Measurements from ENCODE around the gene TAF13.
"Not testable (repeated sequence)": the region's sequence is repeated elsewhere in the genome, so short reads cannot be mapped to it uniquely, and the experiment has no call there.

The TAF13 gene

DNA sequence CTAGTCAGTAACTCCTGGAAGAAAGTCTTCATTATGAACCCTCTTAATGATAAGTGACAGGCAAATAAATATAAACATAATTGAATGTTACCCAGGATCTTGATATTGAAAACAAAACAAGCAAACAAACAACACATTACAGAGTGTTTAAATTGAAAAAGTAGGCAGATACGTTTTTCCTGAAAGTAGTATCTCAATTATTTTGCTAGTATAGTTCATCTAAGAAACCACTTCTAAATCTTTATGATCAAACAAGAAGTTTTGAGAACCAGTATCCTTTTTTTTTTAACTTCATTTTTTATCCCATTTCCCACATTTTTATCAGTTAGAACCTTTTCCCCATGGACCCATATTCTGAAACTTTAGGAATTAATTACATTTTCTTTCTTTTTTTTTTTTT lies 30.2 kb downstream of the TAF13 start:
- DNase-seq, result no peak

DNA sequence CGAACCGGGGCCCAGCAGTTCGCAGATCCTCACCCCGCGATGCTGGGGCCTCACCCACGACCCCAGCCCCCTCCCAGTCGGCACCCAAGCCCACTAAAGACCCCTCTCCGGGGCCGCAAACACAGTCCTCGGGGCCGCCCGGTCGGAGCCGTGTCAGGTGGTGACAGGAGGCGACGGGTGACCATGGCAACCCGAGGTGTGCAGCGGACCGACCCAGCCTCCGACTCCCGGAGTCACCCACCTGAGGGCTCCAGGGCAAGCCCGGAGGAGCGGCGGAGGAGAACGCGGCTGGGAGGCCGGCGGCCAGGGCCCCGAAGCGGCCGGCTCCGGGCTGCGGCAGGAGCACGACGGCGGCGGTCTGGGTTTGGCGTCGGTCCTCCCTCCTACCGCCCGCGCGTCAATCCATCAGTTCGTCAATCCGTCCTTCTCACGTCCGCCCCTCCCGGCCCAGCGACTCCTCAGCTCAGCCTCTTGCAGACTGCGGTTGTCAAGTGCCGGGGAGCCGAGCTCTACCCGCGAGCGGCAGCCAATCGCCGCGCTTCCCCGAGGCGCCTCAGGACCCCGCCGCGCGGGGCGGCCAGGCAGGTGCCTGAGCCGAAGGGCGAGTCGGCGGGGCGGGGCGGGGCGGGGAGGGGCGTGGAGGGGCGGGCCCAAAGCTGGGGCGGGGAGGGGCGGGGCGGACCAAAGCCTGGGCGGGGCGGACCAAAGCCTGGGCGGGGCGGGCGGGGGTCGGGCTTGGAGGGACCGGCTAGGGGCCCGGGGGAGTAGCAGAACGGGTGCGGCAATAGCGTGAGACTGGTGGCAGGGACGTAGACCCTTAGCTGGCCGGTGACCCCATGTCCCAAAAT lies 34.0 kb downstream of the TAF13 start, which contains the start of gene WDR47:
WDR47 (minus strand) TSS at position 482 of the 848 bp plus-strand sequence. CDS start 18,590 bp downstream, outside the sequence.
- DNase-seq, result peak; percentile 97

DNA sequence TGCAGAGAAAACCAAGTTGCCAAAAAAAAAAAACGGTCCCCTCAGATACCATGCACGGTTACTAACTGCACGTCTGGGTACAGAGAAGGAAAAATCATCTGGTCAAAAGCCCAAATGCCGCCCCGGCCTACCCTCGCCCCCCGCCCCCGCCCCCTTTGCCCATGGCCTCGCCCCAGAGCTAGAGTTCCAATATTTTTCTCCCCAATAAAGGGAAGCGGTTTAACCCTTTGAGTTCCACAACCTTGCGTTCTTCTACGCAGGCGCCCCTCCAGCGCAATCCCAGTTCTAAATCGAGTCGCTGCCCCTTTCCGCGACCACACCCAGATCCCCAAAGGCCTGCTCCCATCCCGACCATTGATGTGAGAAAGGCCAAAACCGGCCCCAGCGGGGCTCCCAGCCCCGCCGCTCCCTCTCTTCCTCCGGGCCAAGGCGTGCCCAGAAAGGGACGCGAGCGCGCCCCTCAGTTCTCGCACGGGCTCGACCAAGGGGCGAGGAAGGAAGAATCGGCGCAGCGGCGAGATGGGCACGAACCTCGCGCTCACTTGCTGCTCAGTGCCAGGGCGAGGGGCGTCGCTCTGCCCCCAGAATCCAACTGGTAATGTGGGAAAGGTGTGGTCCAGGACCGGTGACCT lies 34.7 kb downstream of the TAF13 start:
- DNase-seq, result no peak

DNA sequence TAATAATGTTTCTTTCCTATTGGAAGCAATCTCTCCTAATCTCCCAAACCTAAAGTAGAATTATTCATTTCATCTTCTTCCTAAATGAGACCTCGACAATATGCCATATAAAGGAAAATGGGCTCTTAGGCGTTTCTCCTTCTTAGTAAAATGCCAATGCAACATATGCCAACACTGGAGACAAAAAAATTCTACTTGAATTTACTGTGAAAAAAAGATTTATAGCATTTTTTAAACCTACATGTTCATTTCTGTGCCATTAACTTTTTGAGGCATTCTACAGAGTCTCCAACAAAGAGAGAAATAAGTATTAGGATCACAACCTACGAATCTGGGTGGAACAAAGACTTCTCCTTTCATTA lies 35.2 kb downstream of the TAF13 start:
- DNase-seq, result no peak

DNA sequence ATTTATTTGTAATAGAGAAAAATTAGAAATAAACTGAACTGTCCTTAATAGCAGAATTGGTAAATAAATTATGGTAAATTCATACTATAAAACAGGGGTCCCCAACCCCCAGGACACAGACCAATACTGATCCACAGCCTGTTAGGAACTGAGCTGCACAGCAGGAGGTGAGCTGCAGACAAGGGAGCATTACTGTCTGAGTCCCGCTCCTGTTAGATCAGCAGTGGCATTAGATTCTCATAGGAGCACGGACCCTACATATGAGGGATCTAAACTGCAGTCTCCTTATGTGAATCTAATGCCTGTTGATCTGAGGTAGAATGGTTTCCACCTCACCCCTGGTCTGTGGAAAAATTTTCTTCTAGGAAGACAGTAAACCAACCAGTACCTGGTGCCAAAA lies 41.4 kb downstream of the TAF13 start:
- DNase-seq, result no peak

DNA sequence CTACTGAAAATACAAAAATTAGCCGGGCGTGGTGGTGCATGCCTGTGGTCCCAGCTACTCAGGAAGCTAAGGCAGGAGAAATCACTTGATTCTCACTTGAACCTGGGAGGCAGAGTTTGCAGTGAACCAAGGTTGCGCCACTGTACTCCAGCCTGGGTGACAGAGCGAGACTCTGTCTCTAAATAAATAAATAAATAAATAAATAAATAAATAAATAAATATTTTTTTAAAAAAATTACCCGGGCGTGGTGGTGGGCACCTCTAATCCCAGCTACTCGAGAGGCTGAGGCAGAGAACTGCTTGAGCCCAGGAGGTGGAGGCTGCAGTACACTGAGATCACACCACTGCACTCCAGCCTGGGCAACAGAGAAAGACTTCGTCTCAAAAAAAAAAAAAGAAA lies 46.3 kb downstream of the TAF13 start:
- DNase-seq, result not testable (repeated sequence)

DNA sequence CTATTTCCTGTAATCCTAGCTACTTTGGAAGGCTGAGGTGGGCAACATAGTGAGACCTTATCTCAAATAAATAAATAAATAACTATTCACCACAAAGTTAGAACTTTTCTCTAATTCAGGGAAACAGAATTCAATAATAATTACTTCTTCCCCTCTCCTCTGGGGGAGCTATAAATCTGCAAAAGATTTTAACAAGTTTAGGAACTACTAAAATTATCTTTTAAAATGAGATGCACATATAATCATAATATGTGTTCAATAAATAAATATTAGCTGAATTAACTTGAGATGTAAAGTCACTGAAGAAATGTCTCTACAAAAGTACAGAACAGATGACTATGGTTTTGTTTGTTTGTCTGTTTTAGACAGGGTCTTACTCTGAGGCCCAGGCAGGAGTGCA lies 48.0 kb downstream of the TAF13 start:
- no peak for DNase-seq

DNA sequence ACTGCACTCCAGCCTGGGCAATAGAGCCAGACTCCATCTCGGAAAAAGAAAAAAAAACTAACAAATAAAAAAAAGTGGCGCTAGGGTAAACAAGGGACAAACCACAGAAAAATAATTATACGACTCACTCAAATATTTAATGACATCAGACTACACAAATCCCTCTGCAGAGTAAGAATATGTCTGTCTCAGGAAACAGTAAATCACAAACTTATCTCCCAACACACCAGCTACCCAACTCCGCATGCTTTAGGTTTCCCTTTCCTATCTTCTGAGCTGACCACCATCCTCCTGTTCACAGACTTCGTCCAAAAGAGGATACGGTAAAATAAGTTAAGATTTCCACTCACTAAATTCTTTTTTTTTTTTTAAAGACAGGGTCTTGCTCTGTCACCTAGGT lies 50.1 kb downstream of the TAF13 start:
- DNase-seq, result no peak

DNA sequence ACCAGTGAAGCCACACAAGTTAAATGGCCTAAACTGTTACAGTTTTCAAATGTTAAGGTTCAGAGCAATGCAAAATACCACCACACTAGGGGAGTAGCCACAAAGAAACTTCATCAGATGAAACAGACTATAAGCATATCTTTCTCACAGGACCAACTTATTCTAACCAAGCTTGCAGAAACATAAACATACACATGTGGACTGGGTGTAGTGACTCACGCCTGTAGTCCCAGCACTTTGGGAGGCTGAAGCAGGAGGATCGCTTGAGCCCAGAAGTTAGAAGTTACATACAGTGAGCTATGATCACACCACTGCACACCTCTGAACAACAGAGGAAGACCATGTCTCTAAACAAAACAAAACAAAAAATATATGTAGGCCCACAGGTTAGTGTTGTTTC lies 51.2 kb downstream of the TAF13 start:
- no peak for DNase-seq

DNA sequence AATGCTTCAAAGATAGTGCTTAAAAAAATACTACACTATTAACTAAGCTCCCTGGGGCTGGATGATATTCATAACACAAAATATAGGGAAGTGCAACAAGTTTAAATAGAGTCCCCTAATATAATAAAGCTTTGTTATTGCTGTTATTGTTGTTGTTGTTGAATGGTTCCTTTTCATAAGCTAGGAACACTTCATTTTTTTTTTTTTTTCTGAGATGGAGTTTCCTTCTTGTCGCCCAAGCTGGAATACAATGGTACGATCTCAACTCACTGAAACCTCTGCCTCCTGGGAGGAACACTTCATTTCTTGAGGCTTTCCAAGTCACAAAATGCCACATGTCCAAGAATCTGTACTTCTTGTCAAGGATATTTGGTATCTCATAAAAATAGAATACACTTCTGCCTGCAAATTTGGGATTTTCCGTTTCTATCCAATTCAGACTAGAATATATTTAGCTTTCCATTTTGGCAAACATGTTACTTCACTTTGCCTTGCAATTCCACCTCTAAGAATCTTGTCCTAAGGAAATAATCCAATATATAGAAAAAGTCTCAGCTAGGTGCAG lies 55.0 kb downstream of the TAF13 start:
- DNase-seq, result no peak

DNA sequence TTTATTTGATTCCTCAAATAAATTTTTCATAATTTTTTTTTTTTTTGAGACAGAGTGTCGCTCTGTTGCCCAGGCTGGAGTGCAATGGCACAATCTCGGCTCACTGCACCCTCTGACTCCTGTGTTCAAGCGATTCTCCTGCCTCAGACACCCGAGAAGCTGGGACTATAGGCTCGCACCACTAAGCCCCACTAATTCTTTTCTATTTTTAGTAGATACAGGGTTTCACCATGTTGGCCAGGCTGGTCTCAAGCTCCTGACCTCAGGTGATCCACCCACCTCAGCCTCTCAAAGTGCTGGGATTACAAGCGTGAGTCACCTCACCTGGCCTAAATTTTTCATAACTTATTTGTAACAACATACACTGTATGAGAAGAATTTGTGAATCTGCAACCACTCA lies 58.1 kb downstream of the TAF13 start:
- DNase-seq, result not testable (repeated sequence)

DNA sequence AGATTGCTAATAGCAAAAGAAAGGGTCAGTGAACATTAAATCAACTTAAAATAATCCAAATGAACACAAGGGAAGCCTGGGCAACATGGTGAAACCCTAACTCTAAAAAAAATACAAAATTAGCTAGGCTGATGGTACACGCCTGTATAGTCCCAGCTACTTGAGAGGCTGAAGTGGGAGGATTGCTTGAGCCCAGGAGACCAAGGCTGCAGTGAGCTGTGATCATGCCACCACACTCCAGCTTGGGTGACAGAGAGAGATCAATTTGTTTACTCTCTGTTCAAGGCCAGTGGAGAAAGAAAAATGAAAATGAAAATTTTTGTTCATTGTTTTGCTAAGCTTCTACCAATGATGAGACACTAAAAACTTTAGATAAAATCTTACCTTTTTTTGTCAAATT lies 58.7 kb downstream of the TAF13 start:
- no peak for DNase-seq

Data from CD4-positive, alpha-beta T cell treated with Interleukin-21 for 1 hour (primary cell).